MM.1S (cell line): ENCODE data around the gene ITPRID1.

Experiments used
- CTCF ChIP-seq: fragments of 300-600 bp; sonication (generic); IDR thresholded peaks from 2 replicates; pipeline ENCODE4 v1.5.1; 2016; ENCODE audit warnings: antibody characterized with exemption, low read length, mixed read lengths
- EZH2 ChIP-seq: fragments of 300-600 bp; sonication (generic); optimal IDR thresholded peaks from 2 replicates; pipeline ENCODE3; 2017; ENCODE audit warnings: low read depth, mild to moderate bottlenecking, antibody characterized with exemption, low read length, mixed read lengths

DNA sequence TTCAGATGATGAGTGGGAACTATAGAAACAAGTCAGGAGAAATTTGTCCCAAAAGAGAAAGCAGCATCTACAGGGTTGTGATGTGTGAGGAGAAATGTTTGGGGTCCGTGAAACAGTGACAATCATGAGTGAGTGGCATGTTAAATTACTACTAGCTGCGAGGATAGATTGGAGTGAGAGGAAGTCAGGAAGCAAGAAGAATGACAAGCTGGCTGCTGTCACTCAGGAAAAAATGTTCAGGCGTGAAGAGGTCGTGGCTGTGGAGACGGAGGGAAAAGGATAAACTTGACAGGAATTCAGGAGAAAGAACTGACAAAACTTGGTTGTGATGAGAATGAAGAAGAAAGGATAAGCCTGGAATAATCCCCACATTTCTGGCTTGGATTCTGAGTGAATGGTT lies 5.1 kb upstream of the ITPRID1 start:
- TF ChIP-seq CTCF: no peak
- TF ChIP-seq EZH2: no peak
